Activated CD8-positive, alpha-beta T cell treated with anti-CD3 and anti-CD28 coated beads for 36 hours (primary cell): Measurements from ENCODE around the gene LRRC10. TPM values are rescaled to one million over a fixed set of nuclear protein-coding genes. Genes with fewer than 3 reads are reported as not detected.

Experiments used
- ATAC-seq: fragments of 200-7000 bp; cut with Tn5 transposase; one replicate; pipeline ENCODE4 v1.10.0; 2021; ENCODE audit warnings: mild to moderate bottlenecking, moderate library complexity
- CTCF ChIA-PET: fragments of 350-600 bp; sonication (Branson Sonifier 250); formaldehyde crosslinking; loops from one replicate; lab custom pipeline; 2021; ENCODE audit warnings: antibody characterized with exemption; lab: Charles Lee
- POLR2A ChIA-PET: fragments of 350-600 bp; sonication (Branson Sonifier 250); formaldehyde crosslinking; loops from one replicate; lab custom pipeline; 2021; ENCODE audit warnings: antibody characterized with exemption; lab: Charles Lee
- DNase-seq: peaks from one replicate; pipeline ENCODE4 v3.0.0-alpha.2; 2020
- H3K27ac Mint-ChIP-seq: one replicate; pipeline ENCODE4 v1.8.0; 2021; ENCODE audit warnings: mild to moderate bottlenecking, mixed read lengths
- H3K27me3 Mint-ChIP-seq: one replicate; pipeline ENCODE4 v1.8.0; 2021; ENCODE audit warnings: mixed read lengths
- H3K36me3 Mint-ChIP-seq: one replicate; pipeline ENCODE4 v1.8.0; 2021; ENCODE audit warnings: low read depth, mixed read lengths
- H3K4me1 Mint-ChIP-seq: one replicate; pipeline ENCODE4 v1.8.0; 2021; ENCODE audit warnings: low read depth, mixed read lengths
- H3K4me3 Mint-ChIP-seq: one replicate; pipeline ENCODE4 v1.8.0; 2021; ENCODE audit warnings: mild to moderate bottlenecking, moderate library complexity, mixed read lengths
- H3K9me3 Mint-ChIP-seq: one replicate; pipeline ENCODE4 v1.8.0; 2021; ENCODE audit warnings: mixed read lengths
- intact Hi-C: fragments of 100-400 bp; cut with micrococcal nuclease; formaldehyde crosslinking; loops from one replicate; pipeline ENCODE4 v1.10.0; 2022
- total RNA-seq, 2 experiments: library from RNA; stranded (reverse); gene quantifications; one replicate each; pipeline ENCODE4 v1.2.3, GENCODE V29; 2021
- TF ChIP-seq, protein P1 (sequence below): fragments of 200-600 bp; IDR thresholded peaks from one replicate; pipeline ENCODE4 v1.8.0; 2022; ENCODE audit warnings: antibody characterized with exemption, mild to moderate bottlenecking

The LRRC10 gene
- total RNA-seq, 2 experiments from 2014 or later: not detected

DNA sequence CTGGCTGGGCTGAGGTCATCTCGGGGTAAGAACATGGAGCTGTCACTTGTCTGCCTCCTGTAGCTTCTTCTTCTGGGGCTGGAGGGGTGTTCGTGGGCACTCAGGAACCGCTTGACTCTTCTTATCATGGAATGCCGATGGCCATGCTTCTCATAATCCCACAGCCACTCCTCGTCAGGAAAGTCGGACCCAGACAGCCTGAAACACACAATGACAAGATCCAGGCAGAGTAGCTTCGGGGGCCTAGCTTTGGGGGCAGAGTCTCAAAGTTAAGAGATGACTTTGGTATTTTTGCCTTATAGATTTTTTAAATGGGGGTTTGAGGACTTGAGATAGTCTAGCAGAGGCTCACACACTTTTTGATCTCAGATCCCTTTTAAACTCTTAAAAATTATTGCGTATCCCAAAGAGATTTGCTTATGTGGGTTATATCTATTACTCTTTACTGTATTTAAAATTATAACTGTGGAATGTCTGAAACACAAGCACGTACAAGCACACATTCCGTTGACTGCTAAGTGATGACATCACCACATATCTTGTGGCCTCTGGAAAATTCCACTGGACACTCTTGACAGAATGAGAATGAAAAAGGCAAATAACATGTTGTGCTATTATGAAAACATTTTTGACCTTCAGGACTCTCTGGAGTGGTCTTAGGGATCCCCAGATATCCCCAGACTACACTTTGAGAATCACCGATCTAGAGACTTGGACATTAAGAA, 45.1 kb upstream of the LRRC10 start:
- Mint-ChIP-seq H3K27me3 (peaks cover 13% of the 10 kb centered on the region), H3K27ac (no peak overlapping the region), H3K36me3 (no peaks in the 10 kb centered on the region), H3K9me3 (no peaks in the 10 kb centered on the region), H3K4me3 (no peak overlapping the region), H3K4me1 (no peaks in the 10 kb centered on the region)
- DNase-seq: no peak
- ChIA-PET POLR2A (no interaction called here), CTCF (interaction anchor here (1.5 kb wide), 1 partner anchor 16 kb away, joined by 4 read pairs; no protein-coding TSS in a partner anchor)
- TF ChIP-seq, protein P1, sequence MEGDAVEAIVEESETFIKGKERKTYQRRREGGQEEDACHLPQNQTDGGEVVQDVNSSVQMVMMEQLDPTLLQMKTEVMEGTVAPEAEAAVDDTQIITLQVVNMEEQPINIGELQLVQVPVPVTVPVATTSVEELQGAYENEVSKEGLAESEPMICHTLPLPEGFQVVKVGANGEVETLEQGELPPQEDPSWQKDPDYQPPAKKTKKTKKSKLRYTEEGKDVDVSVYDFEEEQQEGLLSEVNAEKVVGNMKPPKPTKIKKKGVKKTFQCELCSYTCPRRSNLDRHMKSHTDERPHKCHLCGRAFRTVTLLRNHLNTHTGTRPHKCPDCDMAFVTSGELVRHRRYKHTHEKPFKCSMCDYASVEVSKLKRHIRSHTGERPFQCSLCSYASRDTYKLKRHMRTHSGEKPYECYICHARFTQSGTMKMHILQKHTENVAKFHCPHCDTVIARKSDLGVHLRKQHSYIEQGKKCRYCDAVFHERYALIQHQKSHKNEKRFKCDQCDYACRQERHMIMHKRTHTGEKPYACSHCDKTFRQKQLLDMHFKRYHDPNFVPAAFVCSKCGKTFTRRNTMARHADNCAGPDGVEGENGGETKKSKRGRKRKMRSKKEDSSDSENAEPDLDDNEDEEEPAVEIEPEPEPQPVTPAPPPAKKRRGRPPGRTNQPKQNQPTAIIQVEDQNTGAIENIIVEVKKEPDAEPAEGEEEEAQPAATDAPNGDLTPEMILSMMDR: no peak
- no peak for ATAC-seq
- intact Hi-C loops: no loop called here

DNA sequence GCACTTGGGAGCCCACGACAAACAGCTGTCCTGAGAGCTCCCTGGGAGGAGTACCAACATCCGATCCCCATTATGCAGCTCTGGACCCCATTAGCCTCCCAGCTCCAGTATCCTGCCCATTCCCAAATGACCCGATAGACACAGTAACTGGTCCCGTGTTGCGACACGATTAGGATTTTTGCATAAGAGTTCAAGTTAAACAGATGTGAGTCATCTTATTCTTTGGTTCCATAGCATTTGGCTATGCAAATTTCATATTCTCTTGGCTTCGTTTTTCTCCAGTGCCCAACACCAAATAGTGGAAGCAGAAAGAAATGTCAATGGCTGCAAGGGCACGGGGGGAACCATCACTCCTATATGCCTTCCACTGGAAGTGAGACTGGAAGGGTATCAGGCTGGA, 43.0 kb upstream of the LRRC10 start:
- Mint-ChIP-seq H3K27me3 (peaks cover 7% of the 10 kb centered on the region), H3K27ac (no peak overlapping the region), H3K4me1 (no peaks in the 10 kb centered on the region), H3K4me3 (no peak overlapping the region), H3K36me3 (no peaks in the 10 kb centered on the region), H3K9me3 (no peaks in the 10 kb centered on the region)
- TF ChIP-seq, protein P1: no peak
- intact Hi-C loops: no loop called here
- CTCF ChIA-PET: no interaction called here
- DNase-seq: no peak
- no peak for ATAC-seq
- POLR2A ChIA-PET: no interaction called here

DNA sequence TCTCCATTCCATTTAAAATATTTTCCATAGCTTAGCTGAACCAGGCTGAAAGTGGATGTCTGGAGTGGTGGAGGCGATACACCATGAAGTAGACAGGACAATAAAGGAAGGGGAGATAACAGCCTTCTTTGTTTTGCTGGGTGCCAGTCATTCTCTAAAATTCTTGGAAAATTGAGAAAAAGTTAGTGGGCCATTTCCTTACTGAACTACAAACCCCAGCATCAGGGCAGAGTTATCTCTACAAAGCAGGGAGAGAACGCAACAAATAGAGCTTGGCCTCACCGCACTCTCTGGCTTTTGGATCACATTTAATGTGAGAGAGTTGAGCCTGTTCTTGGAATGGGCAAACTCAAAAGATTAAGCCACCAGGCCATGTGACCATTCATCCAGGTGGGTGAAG, 41.2 kb upstream of the LRRC10 start:
- POLR2A ChIA-PET: no interaction called here
- no peak overlapping the region for H3K4me3 Mint-ChIP-seq

DNA sequence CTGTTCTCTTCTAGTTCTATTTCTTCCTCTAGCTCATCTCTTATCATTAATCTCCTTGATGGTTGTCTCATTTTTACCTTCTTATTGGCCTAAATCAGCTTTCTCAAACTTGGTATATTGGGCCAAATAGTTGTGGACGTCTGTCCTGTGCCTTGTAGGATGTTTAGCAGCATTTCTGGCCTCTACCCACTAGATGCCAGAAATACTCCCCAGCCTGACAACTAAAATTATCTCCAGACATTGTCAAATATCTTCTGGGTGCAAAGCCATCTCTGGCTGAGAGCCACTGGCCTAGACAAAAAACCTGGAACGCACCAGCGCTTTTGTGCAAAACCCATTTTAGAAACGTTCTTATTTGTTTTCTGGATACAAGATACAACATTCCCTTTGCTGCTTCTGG, 38.8 kb upstream of the LRRC10 start:
- TF ChIP-seq, protein P1: no peak
- POLR2A ChIA-PET: no interaction called here
- H3K27ac Mint-ChIP-seq: no peak overlapping the region
- CTCF ChIA-PET: interaction anchor here (2.5 kb wide), 1 partner anchor 10 kb away, joined by 12 read pairs; no protein-coding TSS in a partner anchor
- peaks cover 4% of the 10 kb centered on the region for H3K27me3 Mint-ChIP-seq
- ATAC-seq: no peak
- no peaks in the 10 kb centered on the region for H3K36me3 Mint-ChIP-seq
- H3K9me3 Mint-ChIP-seq: no peaks in the 10 kb centered on the region
- no peak for DNase-seq
- no peaks in the 10 kb centered on the region for H3K4me1 Mint-ChIP-seq
- intact Hi-C loops: no loop called here
- no peak overlapping the region for H3K4me3 Mint-ChIP-seq

More for the DNA sequence above, 41.2 kb upstream of the LRRC10 start:
- intact Hi-C loops: no loop called here
- Mint-ChIP-seq H3K27ac (no peak overlapping the region), H3K36me3 (no peaks in the 10 kb centered on the region), H3K4me1 (no peaks in the 10 kb centered on the region), H3K27me3 (peaks cover 4% of the 10 kb centered on the region), H3K9me3 (no peaks in the 10 kb centered on the region)
- ATAC-seq: no peak
- CTCF ChIA-PET: interaction anchor here (1.2 kb wide), 1 partner anchor 12 kb away, joined by 5 read pairs; no protein-coding TSS in a partner anchor
- TF ChIP-seq, protein P1: no peak
- DNase-seq: no peak

DNA sequence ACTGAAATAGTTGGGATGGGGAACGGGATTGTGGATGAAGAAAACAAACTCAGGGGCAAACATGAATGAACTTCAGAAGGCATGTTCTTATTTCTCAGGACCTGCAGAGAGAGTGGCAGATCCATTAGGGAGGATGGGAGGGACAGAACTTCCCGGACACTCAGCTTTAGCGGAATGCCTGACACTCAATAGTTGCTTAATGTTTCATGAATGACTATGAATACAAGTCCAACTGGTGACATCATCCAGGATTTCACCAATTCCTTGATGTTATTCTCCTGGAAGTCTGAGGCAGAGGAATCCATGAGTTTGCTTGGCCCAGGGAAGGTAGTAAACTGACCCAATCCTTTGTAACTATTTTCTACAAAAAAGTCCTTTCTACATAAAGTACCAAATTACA, 37.8 kb upstream of the LRRC10 start:
- Mint-ChIP-seq H3K27me3 (peaks cover 4% of the 10 kb centered on the region), H3K4me1 (no peaks in the 10 kb centered on the region), H3K27ac (no peak overlapping the region), H3K9me3 (no peaks in the 10 kb centered on the region), H3K4me3 (no peak overlapping the region), H3K36me3 (no peaks in the 10 kb centered on the region)
- POLR2A ChIA-PET: no interaction called here
- intact Hi-C loops: no loop called here
- DNase-seq (no peak), ATAC-seq (no peak)
- CTCF ChIA-PET: interaction anchor here (2.5 kb wide), 1 partner anchor 9 kb away, joined by 12 read pairs; no protein-coding TSS in a partner anchor
- TF ChIP-seq, protein P1: no peak
